SU-DHL-6 (cell line): ENCODE results near the gene ZZZ3.

ENCODE experiments used
- H2AFZ ChIP-seq: fragments of 200-600 bp; sonication (generic); 2 replicates; pipeline ENCODE4 v1.6.1; 2014; ENCODE audit warnings: low read depth, mild to moderate bottlenecking, moderate library complexity, mixed read lengths, antibody characterized with exemption, low read length; ENCODE audit not compliant: severe bottlenecking
- H3F3A ChIP-seq: fragments of 200-600 bp; shearing (Covaris generic); 2 replicates; pipeline ENCODE4 v1.6.0; 2016; ENCODE audit warnings: antibody characterized with exemption, mild to moderate bottlenecking; ENCODE audit not compliant: insufficient read depth
- H3K27ac ChIP-seq: fragments of 200-600 bp; sonication (generic); 2 replicates; pipeline ENCODE4 v1.5.1; 2016; ENCODE audit warnings: low read depth, mild to moderate bottlenecking, low read length, moderate library complexity, mixed read lengths
- H3K27me3 ChIP-seq: fragments of 200-600 bp; sonication (generic), shearing (Covaris generic); 2 replicates; pipeline ENCODE4 v1.6.0; 2014; ENCODE audit warnings: mild to moderate bottlenecking, low read length
- H3K36me3 ChIP-seq: fragments of 200-600 bp; sonication (generic); 2 replicates; pipeline ENCODE4 v1.6.1; 2014; ENCODE audit warnings: mild to moderate bottlenecking, low read length, mixed read lengths
- H3K4me2 ChIP-seq: fragments of 300-600, 200-600 bp; shearing (Covaris generic), sonication (generic); 2 replicates; pipeline ENCODE4 v1.6.0; 2014; ENCODE audit warnings: low read length, low read depth, mild to moderate bottlenecking; ENCODE audit not compliant: poor library complexity, severe bottlenecking
- H3K4me3 ChIP-seq: fragments of 200-600 bp; sonication (generic); 2 replicates; pipeline ENCODE4 v1.5.1; 2014; ENCODE audit warnings: antibody characterized with exemption, low read length, mild to moderate bottlenecking, mixed read lengths; ENCODE audit not compliant: insufficient read depth, poor library complexity, severe bottlenecking
- H3K79me2 ChIP-seq: fragments of 200-600 bp; sonication (generic); 2 replicates; pipeline ENCODE4 v1.6.1; 2014; ENCODE audit warnings: mild to moderate bottlenecking, low read length, moderate library complexity; ENCODE audit not compliant: insufficient read depth
- H3K9ac ChIP-seq: fragments of 200-600 bp; sonication (generic); 2 replicates; pipeline ENCODE4 v1.7.0; 2014; ENCODE audit warnings: mild to moderate bottlenecking, low read length
- H3K9me2 ChIP-seq: fragments of 200-600 bp; sonication (generic); replicated peaks from 2 replicates; pipeline ENCODE4 v1.6.1; 2014; ENCODE audit warnings: low read length; ENCODE audit not compliant: insufficient read depth
- H3K9me3 ChIP-seq: fragments of 200-600 bp; sonication (generic); 2 replicates; pipeline ENCODE4 v1.6.1; 2014; ENCODE audit warnings: low read length, mixed read lengths; ENCODE audit not compliant: insufficient read depth
- H4K20me1 ChIP-seq: fragments of 200-600 bp; sonication (generic); 2 replicates; pipeline ENCODE4 v1.6.1; 2014; ENCODE audit warnings: low read depth, mild to moderate bottlenecking, antibody characterized with exemption, low read length, moderate library complexity, mixed read lengths
- CTCF ChIP-seq: fragments of 200-600 bp; sonication (generic); IDR thresholded peaks from one replicate; pipeline ENCODE4 v1.5.1; 2017; ENCODE audit warnings: antibody characterized with exemption, mild to moderate bottlenecking, low read length, moderate library complexity; ENCODE audit not compliant: insufficient read depth, poor library complexity, severe bottlenecking
- EZH2phosphoT487 ChIP-seq: fragments of 200-600 bp; sonication (generic), shearing (Covaris generic); conservative IDR thresholded peaks from 2 replicates; pipeline ENCODE4 v1.6.1; 2018; ENCODE audit warnings: mild to moderate bottlenecking, antibody characterized with exemption, low read length, moderate library complexity, mixed read lengths

Gene ZZZ3

GRCh38 chr1:77673716-77674355, 8.6 kb downstream of the ZZZ3 start:
- Histone ChIP-seq H2AFZ (no peak overlapping the region), H3F3A (peaks cover 9% of the 10 kb centered on the region; the same call in 1 of the 2 replicates), H3K27ac (no peak overlapping the region), H3K9me3 (no peaks in the 10 kb centered on the region), H3K9me2 (no peaks in the 10 kb centered on the region), H3K79me2 (peaks cover 100% of the 10 kb centered on the region), H3K36me3 (peaks cover 4% of the 10 kb centered on the region; the same call in 1 of the 2 replicates), H3K4me2 (no peak overlapping the region), H3K9ac (no peak overlapping the region), H3K27me3 (no peaks in the 10 kb centered on the region), H3K4me3 (no peak overlapping the region), H4K20me1 (peaks cover 38% of the 10 kb centered on the region)
- TF ChIP-seq CTCF (no peak), EZH2phosphoT487 (no peak)

- Histone ChIP-seq H2AFZ (no peak overlapping the region), H3K4me3 (no peak overlapping the region), H3K9me2 (no peaks in the 10 kb centered on the region), H3K36me3 (peaks cover 4% of the 10 kb centered on the region; the same call in 1 of the 2 replicates), H3K4me2 (peak overlapping the region; percentile 21), H3K9ac (no peak overlapping the region), H3K27me3 (no peaks in the 10 kb centered on the region), H4K20me1 (peaks cover 29% of the 10 kb centered on the region), H3F3A (peaks cover 9% of the 10 kb centered on the region; the same call in 1 of the 2 replicates), H3K79me2 (peaks cover 100% of the 10 kb centered on the region), H3K27ac (no peak overlapping the region; the same call in 1 of the 2 replicates), H3K9me3 (no peaks in the 10 kb centered on the region)
- TF ChIP-seq CTCF, result no peak
- no peak for TF ChIP-seq EZH2phosphoT487
Measured at GRCh38 chr1:77673030-77673429, 9.4 kb downstream of the ZZZ3 start.

GRCh38 chr1:77672374-77672773, 10.1 kb downstream of the ZZZ3 start:
- peaks cover 4% of the 10 kb centered on the region; the same call in 1 of the 2 replicates for H3K36me3 ChIP-seq
- TF ChIP-seq EZH2phosphoT487, result no peak
- TF ChIP-seq CTCF, result no peak
- H3F3A ChIP-seq, result peaks cover 8% of the 10 kb centered on the region; the same call in 1 of the 2 replicates
- H3K79me2 ChIP-seq, result peaks cover 100% of the 10 kb centered on the region
- H3K27me3 ChIP-seq, result no peaks in the 10 kb centered on the region
- peaks cover 28% of the 10 kb centered on the region for H4K20me1 ChIP-seq
- no peaks in the 10 kb centered on the region for H3K9me3 ChIP-seq
- peak overlapping the region; percentile 21 for H3K4me2 ChIP-seq
- H3K27ac ChIP-seq, result no peak overlapping the region; the same call in 1 of the 2 replicates
- no peak overlapping the region for H2AFZ ChIP-seq
- no peak overlapping the region for H3K9ac ChIP-seq
- no peaks in the 10 kb centered on the region for H3K9me2 ChIP-seq
- no peak overlapping the region for H3K4me3 ChIP-seq
